Stimulated activated CD8-positive, alpha-beta memory T cell treated with anti-CD3 and anti-CD28 coated beads, Interleukin-4, amount 100 ng/mL, for 24 hours (primary cell): ENCODE data around the gene PIGS.
"Not testable (repeated sequence)": the region's sequence is repeated elsewhere in the genome, so short reads cannot be mapped to it uniquely, and the experiment has no call there.

ENCODE experiments used
- DNase-seq: peaks from one replicate; pipeline ENCODE4 v3.0.0-alpha.2; 2020; ENCODE audit warnings: low read depth

Gene PIGS

GRCh38 chr17:28578246-28579195, 7.2 kb upstream of the PIGS start:
- DNase-seq: no peak

- DNase-seq: no peak
These were observed 6.1 kb upstream of the PIGS start for GRCh38 chr17:28577466-28577824.

GRCh38 chr17:28576758-28577465, 5.6 kb upstream of the PIGS start, which contains the start of gene ALDOC:
ALDOC (minus strand) TSS chr17:28576895; CDS start chr17:28575532, 1,363 bp downstream.
- DNase-seq: peak; percentile 97

GRCh38 chr17:28576016-28576415, 4.7 kb upstream of the PIGS start:
- not testable (repeated sequence) for DNase-seq

GRCh38 chr17:28575126-28575795, 3.9 kb upstream of the PIGS start:
- no peak for DNase-seq

GRCh38 chr17:28574526-28574925, 3.2 kb upstream of the PIGS start:
- no peak for DNase-seq

- no peak for DNase-seq
These were observed 2.7 kb upstream of the PIGS start for GRCh38 chr17:28573966-28574480.

- no peak for DNase-seq
These were observed 2.2 kb upstream of the PIGS start for GRCh38 chr17:28573521-28573920.

GRCh38 chr17:28573040-28573380, 1.7 kb upstream of the PIGS start:
- no peak for DNase-seq

GRCh38 chr17:28572259-28573039, 1.1 kb upstream of the PIGS start:
- DNase-seq: no peak

- DNase-seq: no peak
These were observed 486 bp downstream of the PIGS start for GRCh38 chr17:28570716-28571360.

- no peak for DNase-seq
These were observed 1.9 kb downstream of the PIGS start for GRCh38 chr17:28569446-28569845.

- no peak for DNase-seq
These were observed 3.7 kb downstream of the PIGS start for GRCh38 chr17:28567604-28568003.

GRCh38 chr17:28563475-28563874, 7.8 kb downstream of the PIGS start:
- no peak for DNase-seq

GRCh38 chr17:28555022-28555421, 16.3 kb downstream of the PIGS start:
- DNase-seq: no peak

- DNase-seq: no peak
These were observed 16.8 kb downstream of the PIGS start for GRCh38 chr17:28554565-28554964.

GRCh38 chr17:28553000-28553505, 18.3 kb downstream of the PIGS start:
- no peak for DNase-seq

- peak; percentile 69 for DNase-seq
These were observed 18.9 kb downstream of the PIGS start, which contains the start of gene UNC119 for GRCh38 chr17:28552176-28552999. UNC119 (minus strand) TSS chr17:28552624; CDS start chr17:28552557, 67 bp downstream.

GRCh38 chr17:28551421-28552175, 19.7 kb downstream of the PIGS start:
- DNase-seq: no peak
